B cell (primary cell): ENCODE data around the gene RNF26. TPM values are rescaled to one million over a fixed set of nuclear protein-coding genes. Genes with fewer than 3 reads are reported as not detected.

ENCODE experiments used
- ATAC-seq: fragments of 200-7000 bp; cut with Tn5 transposase; one replicate; pipeline ENCODE4 v1.10.0; 2021; ENCODE audit warnings: low read depth, mild to moderate bottlenecking, moderate number of reproducible peaks, moderate library complexity
- CTCF ChIA-PET: fragments of 350-600 bp; sonication (Branson Sonifier 250); formaldehyde crosslinking; loops from one replicate; lab custom pipeline; 2021; ENCODE audit warnings: antibody characterized with exemption, inconsistent platforms; lab: Charles Lee
- POLR2A ChIA-PET: fragments of 350-600 bp; sonication (Branson Sonifier 250); formaldehyde crosslinking; loops from one replicate; lab custom pipeline; 2021; ENCODE audit warnings: antibody characterized with exemption; lab: Charles Lee
- DNase-seq: peaks from one replicate; pipeline ENCODE4 v3.0.0; 2013
- H2AFZ ChIP-seq: 2 replicates; pipeline ENCODE4 v1.6.1; 2012; ENCODE audit warnings: mild to moderate bottlenecking, low read depth, low read length; ENCODE audit not compliant: insufficient read depth, poor library complexity, severe bottlenecking
- H3K27ac ChIP-seq, 2 donors: 1 replicate in 1 of 2; 2 replicates in 1 of 2; pipeline ENCODE4 v1.5.1; 2012 to 2013; ENCODE audit warnings: low read length in 2 of 2, mild to moderate bottlenecking in 2 of 2, moderate library complexity in 1 of 2
- H3K27me3 ChIP-seq, 4 experiments: fragments of 200-600 bp in 1 of 4; sonication (generic) in 1 of 4; replicated peaks in 1 of 4; 1 replicate in 2 of 4; 2 replicates in 2 of 4; pipeline versions ENCODE4 v1.6.1 to v1.7.0; 2013 to 2016; ENCODE audit warnings: low read length in 3 of 4, mild to moderate bottlenecking in 2 of 4, mixed read lengths in 1 of 4, moderate library complexity in 1 of 4; ENCODE audit not compliant: insufficient read depth in 4 of 4, control insufficient read depth in 3 of 4; ENCODE audit errors: control extremely low read depth in 1 of 4
- H3K36me3 ChIP-seq, 2 experiments: replicated peaks in 1 of 2; 1 replicate in 1 of 2; 2 replicates in 1 of 2; pipeline versions ENCODE4 v1.6.1 to v1.7.1; 2013; ENCODE audit warnings: low read length in 1 of 2; ENCODE audit not compliant: insufficient read depth in 2 of 2, control insufficient read depth in 1 of 2; ENCODE audit errors: control extremely low read depth in 1 of 2, extremely low read depth in 1 of 2
- H3K4me1 ChIP-seq, 2 donors: fragments of 200-600 bp in 1 of 2; sonication (generic) in 1 of 2; 1 replicate in 1 of 2; 2 replicates in 1 of 2; pipeline versions ENCODE4 v1.5.1 to v1.6.1; 2013 to 2017; ENCODE audit warnings: low read length in 2 of 2; ENCODE audit not compliant: control insufficient read depth in 2 of 2, insufficient read depth in 2 of 2
- H3K4me2 ChIP-seq: replicated peaks from 2 replicates; pipeline ENCODE3; 2012; ENCODE audit warnings: mild to moderate bottlenecking, low read depth, low read length; ENCODE audit not compliant: poor library complexity, severe bottlenecking
- H3K4me3 ChIP-seq, 5 experiments: fragments of 200-600 bp in 1 of 5; sonication (generic) in 1 of 5; 1 replicate in 3 of 5; 2 replicates in 2 of 5; pipeline versions ENCODE4 v1.5.1 to v1.7.0; 2011 to 2016; ENCODE audit warnings: low read length in 4 of 5, mild to moderate bottlenecking in 4 of 5, low read depth in 2 of 5, control low read depth in 1 of 5, moderate library complexity in 1 of 5; ENCODE audit not compliant: insufficient read depth in 1 of 5; ENCODE audit errors: control extremely low read depth in 1 of 5, extremely low read depth in 1 of 5
- H3K79me2 ChIP-seq: fragments of 200-600 bp; sonication (generic); one replicate; pipeline ENCODE4 v1.6.0; 2016; ENCODE audit warnings: low read length; ENCODE audit not compliant: control insufficient read depth, insufficient read depth
- H3K9ac ChIP-seq: fragments of 200-600 bp; sonication (generic); 2 replicates; pipeline ENCODE4 v1.6.1; 2017; ENCODE audit warnings: mild to moderate bottlenecking, low read length, moderate library complexity
- H3K9me3 ChIP-seq, 3 donors: one replicate each; pipeline versions ENCODE4 v1.6.1 to v1.7.1; 2013; ENCODE audit warnings: low read length in 2 of 3; ENCODE audit not compliant: control insufficient read depth in 2 of 3, insufficient read depth in 1 of 3; ENCODE audit errors: control extremely low read depth in 1 of 3
- H4K20me1 ChIP-seq: 2 replicates; pipeline ENCODE4 v1.6.0; 2012; ENCODE audit warnings: mild to moderate bottlenecking, low read length; ENCODE audit not compliant: insufficient read depth, control insufficient read depth, poor library complexity, severe bottlenecking
- H3K27ac Mint-ChIP-seq: one replicate; pipeline ENCODE4 v1.8.0; 2021; ENCODE audit warnings: mixed read lengths
- H3K27me3 Mint-ChIP-seq: one replicate; pipeline ENCODE4 v1.8.0; 2021; ENCODE audit warnings: mixed read lengths
- H3K4me1 Mint-ChIP-seq: one replicate; pipeline ENCODE4 v1.8.0; 2021; ENCODE audit warnings: mixed read lengths
- H3K4me3 Mint-ChIP-seq: one replicate; pipeline ENCODE4 v1.8.0; 2021; ENCODE audit warnings: mixed read lengths
- H3K9me3 Mint-ChIP-seq: one replicate; pipeline ENCODE4 v1.8.0; 2022; ENCODE audit warnings: mixed read lengths; ENCODE audit not compliant: insufficient read depth
- EZH2 ChIP-seq: IDR thresholded peaks from 2 replicates; pipeline ENCODE4 v1.6.1; 2012; ENCODE audit warnings: borderline replicate concordance, low read depth, mild to moderate bottlenecking, moderate library complexity, low read length; ENCODE audit not compliant: insufficient read depth, poor library complexity, severe bottlenecking
- WGBS: methylation state at CpG from one replicate; pipeline ENCODE4 v1.1.5; 2013; ENCODE audit warnings: missing lambda C conversion rate; ENCODE audit not compliant: insufficient coverage; 5-methylcytosine and 5-hydroxymethylcytosine counted together
- intact Hi-C: fragments of 100-400 bp; cut with micrococcal nuclease; formaldehyde crosslinking; loops from one replicate; pipeline ENCODE4 v1.10.0; 2022
- polyA plus RNA-seq: library from polyadenylated mRNA; depleted of rRNA; stranded (reverse); fragments of >200 nt; gene quantifications from 2 replicates; pipeline ENCODE4 v1.2.3, GENCODE V29; 2012
- total RNA-seq, 2 donors: library from RNA; stranded (reverse); fragments of 120-200 nt in 1 of 2; gene quantifications; 1 replicate in 1 of 2; 2 replicates in 1 of 2; pipeline versions ENCODE4 v1.2.3 to v1.2.4, GENCODE V29; 2013 to 2022
- TF ChIP-seq, protein P1 (sequence below): fragments of 200-600 bp; IDR thresholded peaks from one replicate; pipeline ENCODE4 v1.8.0; 2022; ENCODE audit warnings: antibody characterized with exemption, mild to moderate bottlenecking

RNF26 gene
- total and polyA plus RNA-seq, 2 donors (not counting 1 experiment from before 2014, with no cell fraction given) = 15.5 to 21.8 TPM

DNA sequence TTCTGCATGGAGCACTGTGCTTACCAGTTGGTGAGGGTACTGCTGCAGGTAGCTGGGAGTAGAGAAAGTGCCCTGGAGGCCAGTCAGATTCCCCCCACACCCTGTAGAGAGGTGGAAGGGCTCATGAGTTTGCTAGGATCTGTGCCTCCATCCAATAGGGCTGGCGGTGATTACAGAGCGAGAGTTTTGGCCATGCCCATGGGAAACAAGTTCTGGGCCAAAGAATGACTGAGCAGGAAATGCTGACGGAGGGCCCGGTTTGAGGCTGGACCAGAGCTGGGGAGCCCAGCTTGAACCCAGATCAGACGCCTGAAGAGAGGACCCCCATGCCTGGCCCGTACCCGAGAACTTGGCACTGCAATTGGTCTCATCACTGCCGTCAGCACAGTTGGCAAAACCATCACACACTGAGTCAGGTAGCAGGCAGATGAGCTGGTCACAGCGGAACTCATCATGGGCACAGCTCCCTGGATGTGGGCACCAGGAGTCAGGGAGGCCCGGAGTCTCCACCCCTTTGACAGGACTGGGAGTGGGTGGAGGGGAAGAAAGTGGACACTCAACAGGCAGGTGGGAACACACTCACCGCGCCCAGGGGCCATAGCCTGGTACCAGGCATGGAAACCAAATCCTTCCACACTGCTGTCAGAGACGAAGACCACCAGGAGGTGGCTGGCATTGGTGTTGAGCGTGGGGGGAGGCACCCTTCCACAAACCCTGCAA is 10.1 kb downstream of the RNF26 start:
- no peak for TF ChIP-seq EZH2
- TF ChIP-seq, protein P1, sequence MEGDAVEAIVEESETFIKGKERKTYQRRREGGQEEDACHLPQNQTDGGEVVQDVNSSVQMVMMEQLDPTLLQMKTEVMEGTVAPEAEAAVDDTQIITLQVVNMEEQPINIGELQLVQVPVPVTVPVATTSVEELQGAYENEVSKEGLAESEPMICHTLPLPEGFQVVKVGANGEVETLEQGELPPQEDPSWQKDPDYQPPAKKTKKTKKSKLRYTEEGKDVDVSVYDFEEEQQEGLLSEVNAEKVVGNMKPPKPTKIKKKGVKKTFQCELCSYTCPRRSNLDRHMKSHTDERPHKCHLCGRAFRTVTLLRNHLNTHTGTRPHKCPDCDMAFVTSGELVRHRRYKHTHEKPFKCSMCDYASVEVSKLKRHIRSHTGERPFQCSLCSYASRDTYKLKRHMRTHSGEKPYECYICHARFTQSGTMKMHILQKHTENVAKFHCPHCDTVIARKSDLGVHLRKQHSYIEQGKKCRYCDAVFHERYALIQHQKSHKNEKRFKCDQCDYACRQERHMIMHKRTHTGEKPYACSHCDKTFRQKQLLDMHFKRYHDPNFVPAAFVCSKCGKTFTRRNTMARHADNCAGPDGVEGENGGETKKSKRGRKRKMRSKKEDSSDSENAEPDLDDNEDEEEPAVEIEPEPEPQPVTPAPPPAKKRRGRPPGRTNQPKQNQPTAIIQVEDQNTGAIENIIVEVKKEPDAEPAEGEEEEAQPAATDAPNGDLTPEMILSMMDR = no peak
- no peak for DNase-seq
- Histone ChIP-seq H3K27ac (no peak overlapping the region), H4K20me1 (no peaks in the 10 kb centered on the region), H3K36me3 (no peaks in the 10 kb centered on the region), H3K4me2 (no peak overlapping the region), H3K79me2 (no peaks in the 10 kb centered on the region), H2AFZ (no peak overlapping the region), H3K4me1 (peaks cover 23 to 25% of the 10 kb centered on the region in 2 donors), H3K9ac (no peak overlapping the region), H3K4me3 (no peak overlapping the region), H3K9me3 (peaks cover 0 to 3% (median 0%) of the 10 kb centered on the region in 3 donors), H3K27me3 (peaks cover 0 to 53% (median 25%) of the 10 kb centered on the region in 4 experiments)
- no peak overlapping the region for H3K4me3 Mint-ChIP-seq
- H3K27ac Mint-ChIP-seq = no peak overlapping the region
- H3K9me3 Mint-ChIP-seq = no peaks in the 10 kb centered on the region
- intact Hi-C loops = no loop called here
- ChIA-PET CTCF (interaction anchor here (1.0 to 1.4 kb wide), 2 partner anchors 11 to 12 kb away, joined by 4 to 9 read pairs; no protein-coding TSS in a partner anchor), POLR2A (no interaction called here)
- H3K27me3 Mint-ChIP-seq = peaks cover 58% of the 10 kb centered on the region
- H3K4me1 Mint-ChIP-seq = peaks cover 14% of the 10 kb centered on the region
- ATAC-seq = no peak
- 69% methylated on average over 9 of the region's 14 CpGs for WGBS

DNA sequence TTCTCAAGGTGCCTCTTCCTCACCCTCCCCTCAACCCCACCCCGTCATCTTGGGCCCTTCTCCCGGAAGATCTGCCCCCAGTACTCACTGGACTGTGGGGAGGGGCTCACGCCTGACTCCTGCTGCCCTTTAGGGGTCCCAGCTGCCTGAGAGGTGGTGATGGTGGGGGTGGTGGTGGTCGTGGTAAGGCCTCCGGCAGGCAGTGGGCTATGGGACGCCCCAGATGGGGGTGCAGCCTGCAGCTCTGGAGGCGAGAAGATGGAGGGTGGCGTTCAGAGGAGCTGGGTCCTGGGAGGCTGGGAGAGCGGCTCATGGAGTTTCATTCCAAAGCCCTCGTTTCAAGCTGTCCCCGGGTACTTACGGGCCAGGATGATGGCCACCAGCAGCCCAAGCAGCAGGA is 11.4 kb downstream of the RNF26 start:
- TF ChIP-seq EZH2 = no peak
- TF ChIP-seq, protein P1 = no peak
- Histone ChIP-seq H3K9ac (no peak overlapping the region), H2AFZ (no peak overlapping the region), H3K79me2 (no peaks in the 10 kb centered on the region), H4K20me1 (no peaks in the 10 kb centered on the region), H3K9me3 (peaks cover 0 to 2% (median 0%) of the 10 kb centered on the region in 3 donors), H3K27me3 (peaks cover 0 to 44% (median 17%) of the 10 kb centered on the region in 4 experiments), H3K4me3 (no peak overlapping the region), H3K27ac (no peak overlapping the region), H3K4me1 (peaks cover 13% of the 10 kb centered on the region in 2 donors), H3K36me3 (no peaks in the 10 kb centered on the region), H3K4me2 (no peak overlapping the region)
- intact Hi-C loops = no loop called here
- Mint-ChIP-seq H3K27ac (no peak overlapping the region), H3K4me3 (no peak overlapping the region), H3K9me3 (no peaks in the 10 kb centered on the region), H3K4me1 (peaks cover 14% of the 10 kb centered on the region), H3K27me3 (peaks cover 60% of the 10 kb centered on the region)
- CTCF ChIA-PET = no interaction called here
- 88% methylated on average over 11 of the region's 12 CpGs for WGBS
- no peak for DNase-seq
- POLR2A ChIA-PET = no interaction called here
- ATAC-seq = no peak
